HG02852 (cell line): ENCODE results near the gene PRDM13.

Experiments used
- ATAC-seq: cut with Tn5 transposase; IDR thresholded peaks from one replicate; pipeline ENCODE4 v1.9.1; 2021; ENCODE audit warnings: mild to moderate bottlenecking, moderate library complexity; ENCODE audit not compliant: unreplicated experiment

The PRDM13 gene

GRCh38 chr6:99603421-99604165 lies 3.0 kb upstream of the PRDM13 start:
- peak; percentile 46 for ATAC-seq

GRCh38 chr6:99604166-99605073 lies 2.2 kb upstream of the PRDM13 start:
- no peak for ATAC-seq

GRCh38 chr6:99605074-99605734 lies 1.4 kb upstream of the PRDM13 start:
- no peak for ATAC-seq

- ATAC-seq = no peak
Measured at GRCh38 chr6:99605911-99606655, 550 bp upstream of the PRDM13 start.

GRCh38 chr6:99607416-99608036 lies 893 bp downstream of the PRDM13 start:
- no peak for ATAC-seq

DNA sequence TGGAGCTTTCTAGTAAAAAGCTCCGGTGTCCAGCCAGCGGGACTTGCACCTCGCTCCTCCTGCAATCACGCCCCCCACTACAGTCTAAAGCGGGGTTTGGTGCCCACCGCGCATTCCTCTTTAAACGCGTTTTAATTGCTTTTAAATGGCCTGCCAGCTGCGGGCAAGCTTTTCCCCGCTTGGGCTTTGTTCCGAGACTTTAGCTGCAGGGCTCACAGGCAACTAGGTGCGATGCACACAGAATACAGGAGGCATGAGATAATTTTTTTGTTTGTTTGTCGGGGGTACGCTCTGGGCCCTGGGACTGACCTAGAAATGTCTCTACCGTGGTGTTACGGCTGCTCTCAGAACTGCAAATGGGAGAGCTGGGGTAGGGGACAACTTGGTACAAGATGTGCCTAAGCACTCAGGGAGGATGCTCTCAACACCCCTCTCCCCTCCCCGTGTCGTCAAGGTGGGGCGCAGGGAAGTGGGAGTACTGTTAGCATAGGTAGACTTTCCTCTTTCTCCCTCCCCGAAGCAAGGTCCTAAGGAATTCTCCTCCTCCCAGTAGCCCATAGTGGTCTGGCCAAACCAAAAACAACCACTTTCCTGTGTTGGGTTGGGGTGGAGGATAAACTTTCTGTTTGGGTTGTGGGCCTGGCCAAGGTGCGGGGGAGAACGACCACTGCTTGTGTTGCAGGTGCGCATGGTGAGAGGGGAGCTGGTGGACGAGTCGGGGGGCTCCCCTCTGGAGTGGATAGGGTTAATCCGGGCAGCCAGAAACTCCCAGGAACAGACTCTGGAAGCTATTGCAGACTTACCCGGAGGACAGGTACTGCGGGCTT lies 1.6 kb downstream of the PRDM13 start:
- no peak for ATAC-seq

GRCh38 chr6:99608886-99609482 lies 2.4 kb downstream of the PRDM13 start:
- no peak for ATAC-seq

- ATAC-seq = no peak
Measured at GRCh38 chr6:99609905-99610489, 3.4 kb downstream of the PRDM13 start.

DNA sequence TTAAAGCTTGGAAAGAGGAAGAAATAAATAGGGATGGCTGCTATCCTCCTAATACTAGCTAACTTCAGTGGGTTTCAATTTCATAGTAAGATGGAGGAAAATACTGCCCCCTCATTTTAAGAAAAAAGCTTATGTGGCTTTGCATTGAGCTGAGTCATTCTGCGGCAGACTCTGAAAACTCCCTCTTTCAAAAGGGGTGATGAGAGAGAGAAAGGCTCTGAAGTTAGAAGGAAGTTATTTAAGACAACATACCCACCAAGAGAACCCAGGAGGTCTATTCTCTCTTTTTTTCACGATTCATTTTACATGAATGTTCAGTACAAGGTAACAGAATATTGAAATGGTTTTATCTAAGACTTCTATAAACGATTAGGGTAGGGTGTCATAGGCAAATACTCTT lies 4.5 kb downstream of the PRDM13 start:
- peak; percentile 58 for ATAC-seq

DNA sequence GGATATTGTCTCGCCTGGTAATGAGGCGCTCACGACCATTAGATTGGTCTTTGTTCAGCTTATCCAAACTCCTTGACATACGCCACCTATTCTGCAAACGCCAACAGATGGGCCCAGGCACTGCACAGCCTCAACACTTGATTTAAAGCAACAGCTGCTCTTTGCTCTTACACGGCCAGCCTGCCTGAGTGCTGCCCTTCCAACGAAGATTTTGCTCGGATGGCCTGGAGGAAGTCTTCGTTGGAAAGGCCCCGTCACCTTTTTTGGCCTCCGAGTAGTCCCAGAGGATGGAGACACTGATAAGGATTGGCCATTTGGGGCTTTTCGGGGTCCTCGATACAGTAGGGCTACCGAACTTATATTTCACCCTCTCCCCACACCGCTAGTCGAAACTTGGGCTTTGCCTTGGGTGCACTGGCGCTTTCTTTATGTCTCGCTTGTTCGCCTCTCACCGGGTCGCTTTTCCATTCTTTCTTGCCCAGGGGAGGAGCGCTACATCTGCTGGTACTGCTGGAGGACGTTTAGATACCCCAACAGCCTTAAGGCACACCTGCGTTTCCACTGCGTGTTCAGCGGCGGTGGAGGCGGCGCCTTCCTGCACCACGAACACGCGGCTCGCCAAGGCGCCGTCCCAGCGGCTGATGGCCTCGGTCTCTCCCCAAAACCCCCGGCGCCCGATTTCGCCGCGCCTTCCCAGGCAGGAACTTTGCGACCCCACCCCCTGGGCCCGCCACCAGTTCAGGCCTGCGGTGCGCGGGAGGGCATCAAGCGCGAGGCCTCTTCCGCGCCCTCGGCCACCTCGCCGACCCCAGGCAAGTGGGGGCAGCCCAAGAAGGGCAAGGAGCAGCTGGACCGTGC lies 6.1 kb downstream of the PRDM13 start:
- ATAC-seq = peak; percentile 4

GRCh38 chr6:99613409-99613704 lies 6.7 kb downstream of the PRDM13 start:
- ATAC-seq = peak; percentile 55

DNA sequence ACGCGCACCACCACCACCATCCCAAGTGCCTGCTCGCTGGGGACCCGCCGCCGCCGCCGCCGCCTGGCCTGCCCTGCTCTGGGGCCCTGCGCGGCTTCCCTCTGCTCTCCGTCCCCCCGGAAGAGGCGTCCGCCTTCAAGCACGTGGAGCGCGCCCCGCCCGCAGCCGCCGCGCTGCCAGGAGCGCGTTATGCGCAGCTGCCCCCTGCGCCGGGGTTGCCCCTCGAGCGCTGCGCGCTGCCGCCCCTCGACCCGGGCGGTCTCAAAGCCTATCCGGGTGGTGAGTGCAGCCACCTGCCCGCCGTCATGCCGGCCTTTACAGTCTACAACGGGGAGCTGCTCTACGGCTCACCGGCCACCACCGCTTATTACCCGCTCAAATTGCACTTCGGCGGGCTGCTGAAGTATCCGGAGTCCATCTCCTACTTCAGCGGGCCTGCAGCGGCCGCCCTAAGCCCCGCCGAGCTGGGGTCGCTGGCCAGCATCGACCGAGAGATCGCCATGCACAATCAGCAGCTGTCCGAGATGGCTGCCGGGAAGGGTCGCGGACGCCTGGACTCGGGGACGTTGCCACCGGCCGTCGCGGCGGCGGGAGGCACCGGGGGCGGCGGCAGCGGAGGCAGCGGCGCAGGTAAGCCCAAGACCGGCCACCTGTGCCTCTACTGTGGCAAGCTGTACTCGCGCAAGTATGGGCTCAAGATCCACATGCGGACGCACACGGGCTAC lies 7.2 kb downstream of the PRDM13 start:
- peak; percentile 62 for ATAC-seq

DNA sequence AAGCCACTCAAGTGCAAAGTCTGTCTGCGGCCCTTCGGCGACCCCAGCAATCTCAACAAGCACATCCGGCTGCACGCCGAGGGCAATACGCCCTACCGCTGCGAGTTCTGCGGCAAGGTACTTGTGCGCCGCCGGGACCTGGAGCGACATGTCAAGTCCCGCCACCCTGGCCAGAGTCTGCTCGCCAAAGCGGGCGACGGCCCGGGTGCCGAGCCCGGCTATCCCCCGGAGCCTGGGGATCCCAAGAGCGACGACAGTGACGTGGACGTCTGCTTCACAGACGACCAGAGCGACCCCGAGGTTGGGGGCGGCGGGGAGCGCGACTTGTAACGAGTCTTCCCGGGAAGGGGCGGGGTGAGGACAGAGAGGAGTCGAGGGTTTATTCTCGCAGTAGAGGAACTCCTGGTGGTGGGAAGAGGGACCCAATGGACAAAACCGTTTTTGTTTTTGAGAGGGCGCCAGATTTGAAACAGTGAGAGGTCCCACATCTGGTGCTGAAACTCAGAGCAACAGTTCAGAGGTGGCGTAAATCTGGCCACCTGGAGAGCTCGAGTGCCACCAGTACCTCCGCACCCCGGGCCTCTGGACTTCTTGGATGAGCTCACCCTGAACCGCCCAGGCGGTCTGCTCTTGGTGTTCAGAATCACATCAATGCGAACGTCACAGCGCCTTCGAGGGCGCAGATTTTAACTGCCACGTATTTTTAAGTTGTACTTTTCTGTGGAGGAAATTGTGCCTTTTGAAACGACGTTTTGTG lies 8.0 kb downstream of the PRDM13 start:
- ATAC-seq = peak; percentile 15

DNA sequence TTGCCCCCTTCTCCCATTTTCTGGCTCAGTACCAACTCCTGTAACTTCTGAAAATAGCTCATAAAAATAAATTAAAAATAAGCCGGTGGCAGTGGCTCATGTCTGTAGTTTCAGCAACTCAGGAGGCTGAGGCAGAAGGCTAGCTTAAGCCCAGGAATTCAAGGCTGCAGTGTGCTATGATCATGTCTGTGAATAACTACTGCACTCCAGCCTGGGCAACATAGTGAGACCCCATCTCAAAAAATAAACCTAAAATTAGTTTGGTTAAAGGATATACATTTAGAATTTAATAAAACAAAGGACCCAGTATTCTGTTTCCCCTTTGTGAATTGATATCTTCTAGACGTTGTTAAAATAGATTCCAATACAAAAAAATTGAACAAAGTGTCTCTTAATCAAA lies 10.5 kb downstream of the PRDM13 start:
- ATAC-seq = no peak

DNA sequence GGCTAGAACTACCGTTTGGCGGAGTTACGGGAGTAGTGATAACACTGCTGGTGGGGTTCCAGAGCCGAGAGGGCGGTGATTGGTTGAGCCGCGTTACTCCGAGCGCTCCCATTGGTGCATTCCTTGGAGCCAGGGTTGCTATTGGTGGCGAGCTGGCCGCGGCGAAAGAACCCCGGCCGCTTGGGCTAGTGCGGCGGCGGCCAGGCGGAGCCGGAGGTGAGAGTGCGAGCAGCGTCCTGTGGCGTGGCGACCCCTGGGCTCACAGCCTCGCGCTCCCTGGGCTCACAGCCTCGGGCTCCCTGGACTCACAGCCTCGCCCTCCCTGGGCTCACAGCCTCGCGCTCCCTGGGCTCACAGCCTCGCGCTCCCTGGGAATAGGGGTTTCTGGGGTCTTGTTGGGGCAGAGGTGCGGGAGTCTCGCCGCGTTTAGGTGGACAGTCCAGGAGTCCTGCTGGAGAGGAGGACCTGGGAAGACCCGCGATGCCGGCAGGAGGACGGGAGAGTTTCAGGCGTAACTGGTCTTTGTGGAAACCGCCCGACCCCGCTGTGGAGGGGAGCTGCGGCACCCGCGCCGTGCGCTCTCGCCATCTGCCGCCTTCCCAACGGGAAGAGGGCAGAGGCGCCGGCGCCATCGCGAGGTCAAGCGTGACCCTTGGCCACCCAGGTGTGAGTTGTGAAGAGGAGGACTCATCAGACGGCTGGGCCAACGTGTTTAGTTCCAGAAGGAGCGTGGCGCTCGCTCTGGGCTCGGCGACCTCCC lies 12.2 kb downstream of the PRDM13 start:
- ATAC-seq = no peak

DNA sequence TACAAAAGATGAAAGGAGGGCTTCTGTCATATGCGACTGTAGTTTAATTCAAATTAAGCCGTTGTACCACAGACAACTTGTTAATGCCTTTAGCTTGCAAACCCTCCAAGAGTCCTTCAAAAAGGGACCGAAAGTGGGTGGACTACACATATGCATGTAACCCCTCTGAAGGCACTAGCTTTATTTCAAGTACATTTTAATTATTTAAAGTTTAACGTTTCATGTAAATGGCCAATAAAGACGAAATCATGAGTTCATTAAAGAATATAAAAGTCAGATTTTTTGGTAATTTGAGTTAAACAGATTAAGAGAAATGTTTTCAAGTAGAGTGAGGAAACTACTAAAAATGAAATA lies 12.8 kb downstream of the PRDM13 start:
- no peak for ATAC-seq
